ENCODE data around the gene APOBEC3B. TPM values are rescaled to one million over a fixed set of nuclear protein-coding genes. Genes with fewer than 3 reads are reported as not detected.
"Not testable (repeated sequence)": the region's sequence is repeated elsewhere in the genome, so short reads cannot be mapped to it uniquely, and the experiment has no call there.

APOBEC3B gene
- total and polyA plus RNA-seq, 2 donors (not counting 1 experiment from before 2014, with no cell fraction given): 2.4 to 7.9 TPM

GRCh38 chr22:38974170-38974825 is 7.8 kb upstream of the APOBEC3B start:
- H3K27ac Mint-ChIP-seq: no peak overlapping the region
- peaks cover 20% of the 10 kb centered on the region for H3K27me3 Mint-ChIP-seq
- no peak overlapping the region for H3K9ac ChIP-seq (ENCODE audit: low read length)
- H3K4me3 Mint-ChIP-seq: no peak overlapping the region
- CTCF ChIA-PET: interaction anchor here (0.6 to 11.1 kb wide), 16 partner anchors 10 to 555 kb away, joined by 3 to 133 read pairs (median 4); partner anchors contain the start of gene APOBEC3F
- H3K9me3 ChIP-seq (ENCODE audit: control extremely low read depth in 1 of 3, control insufficient read depth in 2 of 3, insufficient read depth in 1 of 3, low read length in 2 of 3): peaks cover 0 to 4% (median 0%) of the 10 kb centered on the region in 3 donors
- H3K36me3 ChIP-seq (replicated peaks in 1 of 2; ENCODE audit: control extremely low read depth in 1 of 2, control insufficient read depth in 1 of 2, extremely low read depth in 1 of 2, insufficient read depth in 2 of 2, low read length in 1 of 2): no peaks in the 10 kb centered on the region
- H3K4me1 Mint-ChIP-seq: peaks cover 2% of the 10 kb centered on the region
- POLR2A ChIA-PET: no interaction called here
- H3K4me1 ChIP-seq (ENCODE audit: control insufficient read depth in 2 of 2, insufficient read depth in 2 of 2, low read length in 2 of 2): peaks cover 0 to 2% of the 10 kb centered on the region in 2 donors
- WGBS (ENCODE audit: insufficient coverage): 95% methylated on average over 18 of the region's 18 CpGs
- ATAC-seq (ENCODE audit: low read depth) (no peak), DNase-seq (no peak)
- no peak overlapping the region for H3K4me2 ChIP-seq (replicated peaks; ENCODE audit: low read depth, low read length, poor library complexity, severe bottlenecking)
- intact Hi-C loops (cut with micrococcal nuclease): no loop called here
- no peak overlapping the region for H3K27ac ChIP-seq (ENCODE audit: low read length in 2 of 2)
- no peaks in the 10 kb centered on the region for H4K20me1 ChIP-seq (ENCODE audit: control insufficient read depth, insufficient read depth, low read length, poor library complexity, severe bottlenecking)
- TF ChIP-seq EZH2 (IDR thresholded peaks at IDR 0.05; ENCODE audit: borderline replicate concordance, insufficient read depth, low read depth, low read length, poor library complexity, severe bottlenecking): no peak
- TF ChIP-seq CTCF (IDR thresholded peaks at IDR 0.05): no peak
- no peak overlapping the region for H3K4me3 ChIP-seq (ENCODE audit: control extremely low read depth in 1 of 5, extremely low read depth in 1 of 5, insufficient read depth in 1 of 5, low read depth in 2 of 5, low read length in 4 of 5)
- peaks cover 0 to 18% (median 0%) of the 10 kb centered on the region in 4 experiments for H3K27me3 ChIP-seq (replicated peaks in 1 of 4; ENCODE audit: control extremely low read depth in 1 of 4, control insufficient read depth in 3 of 4, insufficient read depth in 4 of 4, low read length in 3 of 4)
- H3K9me3 Mint-ChIP-seq (ENCODE audit: insufficient read depth): no peaks in the 10 kb centered on the region
- H2AFZ ChIP-seq (ENCODE audit: insufficient read depth, low read depth, low read length, poor library complexity, severe bottlenecking): no peak overlapping the region
- H3K79me2 ChIP-seq (ENCODE audit: control insufficient read depth, insufficient read depth, low read length): no peaks in the 10 kb centered on the region

- intact Hi-C loops (cut with micrococcal nuclease): no loop called here
- Histone ChIP-seq H3K4me1 (ENCODE audit: control insufficient read depth in 2 of 2, insufficient read depth in 2 of 2, low read length in 2 of 2) (peaks cover 0 to 2% of the 10 kb centered on the region in 2 donors), H3K36me3 (replicated peaks in 1 of 2; ENCODE audit: control extremely low read depth in 1 of 2, control insufficient read depth in 1 of 2, extremely low read depth in 1 of 2, insufficient read depth in 2 of 2, low read length in 1 of 2) (no peaks in the 10 kb centered on the region), H3K4me2 (replicated peaks; ENCODE audit: low read depth, low read length, poor library complexity, severe bottlenecking) (no peak overlapping the region), H3K79me2 (ENCODE audit: control insufficient read depth, insufficient read depth, low read length) (no peaks in the 10 kb centered on the region), H2AFZ (ENCODE audit: insufficient read depth, low read depth, low read length, poor library complexity, severe bottlenecking) (no peak overlapping the region), H4K20me1 (ENCODE audit: control insufficient read depth, insufficient read depth, low read length, poor library complexity, severe bottlenecking) (no peaks in the 10 kb centered on the region), H3K27ac (ENCODE audit: low read length in 2 of 2) (no peak overlapping the region), H3K4me3 (ENCODE audit: control extremely low read depth in 1 of 5, extremely low read depth in 1 of 5, insufficient read depth in 1 of 5, low read depth in 2 of 5, low read length in 4 of 5) (no peak overlapping the region), H3K27me3 (replicated peaks in 1 of 4; ENCODE audit: control extremely low read depth in 1 of 4, control insufficient read depth in 3 of 4, insufficient read depth in 4 of 4, low read length in 3 of 4) (peaks cover 0 to 14% (median 0%) of the 10 kb centered on the region in 4 experiments), H3K9ac (ENCODE audit: low read length) (no peak overlapping the region), H3K9me3 (ENCODE audit: control extremely low read depth in 1 of 3, control insufficient read depth in 2 of 3, insufficient read depth in 1 of 3, low read length in 2 of 3) (peaks cover 0 to 4% (median 0%) of the 10 kb centered on the region in 3 donors)
- ChIA-PET POLR2A (no interaction called here), CTCF (interaction anchor here (0.6 to 11.1 kb wide), 3 partner anchors 30 to 144 kb away, joined by 3 to 133 read pairs (median 3); no protein-coding TSS in a partner anchor)
- H3K4me1 Mint-ChIP-seq: peaks cover 2% of the 10 kb centered on the region
- peaks cover 20% of the 10 kb centered on the region for H3K27me3 Mint-ChIP-seq
- no peak overlapping the region for H3K4me3 Mint-ChIP-seq
- WGBS (ENCODE audit: insufficient coverage): 95% methylated on average over 7 of the region's 7 CpGs
- no peak overlapping the region for H3K27ac Mint-ChIP-seq
- no peaks in the 10 kb centered on the region for H3K9me3 Mint-ChIP-seq (ENCODE audit: insufficient read depth)
- DNase-seq (no peak), ATAC-seq (ENCODE audit: low read depth) (no peak)
- TF ChIP-seq CTCF (IDR thresholded peaks at IDR 0.05) (no peak), EZH2 (IDR thresholded peaks at IDR 0.05; ENCODE audit: borderline replicate concordance, insufficient read depth, low read depth, low read length, poor library complexity, severe bottlenecking) (no peak)
Observed at GRCh38 chr22:38974826-38975175, 7.3 kb upstream of the APOBEC3B start.

DNA sequence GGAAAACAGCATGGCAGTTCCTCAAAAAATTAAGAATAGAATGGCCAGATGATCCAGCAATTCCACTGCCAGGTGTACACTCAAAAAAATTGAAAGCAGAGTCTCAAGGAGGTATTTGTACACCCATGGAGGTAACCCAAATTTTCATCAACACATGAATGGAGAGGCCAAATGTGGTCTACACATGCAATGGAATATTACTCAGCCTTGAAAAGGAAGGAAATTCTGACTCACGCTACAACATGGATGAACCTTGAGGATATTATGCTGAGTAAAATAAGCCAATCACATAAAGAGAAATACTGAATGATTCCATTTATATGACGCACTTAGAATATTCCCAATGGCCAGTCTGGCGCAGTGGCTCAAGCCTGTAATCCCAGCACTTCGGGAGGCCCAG is 4.9 kb upstream of the APOBEC3B start:
- H3K27me3 Mint-ChIP-seq; H3K27ac Mint-ChIP-seq; H3K4me3 Mint-ChIP-seq; H3K4me2 ChIP-seq (replicated peaks; ENCODE audit: low read depth, low read length, poor library complexity, severe bottlenecking); ATAC-seq (ENCODE audit: low read depth); H4K20me1 ChIP-seq (ENCODE audit: control insufficient read depth, insufficient read depth, low read length, poor library complexity, severe bottlenecking); intact Hi-C loops (cut with micrococcal nuclease); H3K36me3 ChIP-seq (replicated peaks in 1 of 2; ENCODE audit: control extremely low read depth in 1 of 2, control insufficient read depth in 1 of 2, extremely low read depth in 1 of 2, insufficient read depth in 2 of 2, low read length in 1 of 2); CTCF ChIA-PET; H2AFZ ChIP-seq (ENCODE audit: insufficient read depth, low read depth, low read length, poor library complexity, severe bottlenecking); H3K9me3 ChIP-seq (ENCODE audit: control extremely low read depth in 1 of 3, control insufficient read depth in 2 of 3, insufficient read depth in 1 of 3, low read length in 2 of 3); DNase-seq; POLR2A ChIA-PET; H3K27ac ChIP-seq (ENCODE audit: low read length in 2 of 2); H3K9me3 Mint-ChIP-seq (ENCODE audit: insufficient read depth); H3K4me3 ChIP-seq (ENCODE audit: control extremely low read depth in 1 of 5, extremely low read depth in 1 of 5, insufficient read depth in 1 of 5, low read depth in 2 of 5, low read length in 4 of 5); H3K27me3 ChIP-seq (replicated peaks in 1 of 4; ENCODE audit: control extremely low read depth in 1 of 4, control insufficient read depth in 3 of 4, insufficient read depth in 4 of 4, low read length in 3 of 4); H3K79me2 ChIP-seq (ENCODE audit: control insufficient read depth, insufficient read depth, low read length); H3K9ac ChIP-seq (ENCODE audit: low read length): not testable (repeated sequence)
- 97% methylated on average over 3 of the region's 4 CpGs for WGBS (ENCODE audit: insufficient coverage)
- H3K4me1 ChIP-seq (ENCODE audit: control insufficient read depth in 2 of 2, insufficient read depth in 2 of 2, low read length in 2 of 2): peaks cover under 1 to 17% of the 10 kb centered on the region in 2 donors
- peaks cover 14% of the 10 kb centered on the region for H3K4me1 Mint-ChIP-seq
